ENCODE measurements around the gene DENND6A.
"Not testable (repeated sequence)": the region's sequence is repeated elsewhere in the genome, so short reads cannot be mapped to it uniquely, and the experiment has no call there.

- TF ChIP-seq, protein P1, sequence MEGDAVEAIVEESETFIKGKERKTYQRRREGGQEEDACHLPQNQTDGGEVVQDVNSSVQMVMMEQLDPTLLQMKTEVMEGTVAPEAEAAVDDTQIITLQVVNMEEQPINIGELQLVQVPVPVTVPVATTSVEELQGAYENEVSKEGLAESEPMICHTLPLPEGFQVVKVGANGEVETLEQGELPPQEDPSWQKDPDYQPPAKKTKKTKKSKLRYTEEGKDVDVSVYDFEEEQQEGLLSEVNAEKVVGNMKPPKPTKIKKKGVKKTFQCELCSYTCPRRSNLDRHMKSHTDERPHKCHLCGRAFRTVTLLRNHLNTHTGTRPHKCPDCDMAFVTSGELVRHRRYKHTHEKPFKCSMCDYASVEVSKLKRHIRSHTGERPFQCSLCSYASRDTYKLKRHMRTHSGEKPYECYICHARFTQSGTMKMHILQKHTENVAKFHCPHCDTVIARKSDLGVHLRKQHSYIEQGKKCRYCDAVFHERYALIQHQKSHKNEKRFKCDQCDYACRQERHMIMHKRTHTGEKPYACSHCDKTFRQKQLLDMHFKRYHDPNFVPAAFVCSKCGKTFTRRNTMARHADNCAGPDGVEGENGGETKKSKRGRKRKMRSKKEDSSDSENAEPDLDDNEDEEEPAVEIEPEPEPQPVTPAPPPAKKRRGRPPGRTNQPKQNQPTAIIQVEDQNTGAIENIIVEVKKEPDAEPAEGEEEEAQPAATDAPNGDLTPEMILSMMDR (IDR thresholded peaks at IDR 0.05; ENCODE audit: low read length) = not testable (repeated sequence)
- not testable (repeated sequence) for TF ChIP-seq EZH2 (optimal IDR thresholded peaks at IDR 0.05; ENCODE audit: low read depth, low read length); EZH2phosphoT487 (IDR thresholded peaks at IDR 0.05; ENCODE audit: low read length)
Measured at GRCh38 chr3:57611870-57612269, 81.0 kb downstream of the DENND6A start.

All from MM.1S (cell line).